GM19463 (cell line): ENCODE results near the gene HOXD9.

Experiments
- ATAC-seq: cut with Tn5 transposase; IDR thresholded peaks from one replicate; pipeline ENCODE4 v1.9.1; 2021; ENCODE audit warnings: mild to moderate bottlenecking, moderate library complexity; ENCODE audit not compliant: unreplicated experiment

HOXD9 gene

GRCh38 chr2:176122683-176123410 is at the start of gene HOXD9:
Gene HOXD9, plus strand, starts transcription at chr2:176122719. Its CDS starts 50 bp downstream, at chr2:176122769.
- no peak for ATAC-seq

- ATAC-seq = no peak
These were observed 49.3 kb upstream of the HOXD9 start for GRCh38 chr2:176072951-176073904.

GRCh38 chr2:176074919-176075425 is 47.5 kb upstream of the HOXD9 start:
- no peak for ATAC-seq

- ATAC-seq = no peak
These were observed 47.0 kb upstream of the HOXD9 start for GRCh38 chr2:176075481-176075880.

- ATAC-seq = no peak
These were observed 46.5 kb upstream of the HOXD9 start for GRCh38 chr2:176076063-176076462.

GRCh38 chr2:176076796-176077195 is 45.7 kb upstream of the HOXD9 start:
- ATAC-seq = no peak

- no peak for ATAC-seq
These were observed 43.8 kb upstream of the HOXD9 start for GRCh38 chr2:176078541-176079284.

GRCh38 chr2:176079285-176079830 is 43.2 kb upstream of the HOXD9 start:
- ATAC-seq = no peak

GRCh38 chr2:176079831-176080539 is 42.5 kb upstream of the HOXD9 start:
- no peak for ATAC-seq

- no peak for ATAC-seq
These were observed 41.8 kb upstream of the HOXD9 start for GRCh38 chr2:176080540-176081375.

- no peak for ATAC-seq
These were observed 41.1 kb upstream of the HOXD9 start for GRCh38 chr2:176081376-176081836.

- ATAC-seq = no peak
These were observed 40.5 kb upstream of the HOXD9 start for GRCh38 chr2:176081837-176082524.

GRCh38 chr2:176082525-176082823 is 40.0 kb upstream of the HOXD9 start:
- ATAC-seq = no peak

GRCh38 chr2:176082824-176083751 is 39.4 kb upstream of the HOXD9 start:
- no peak for ATAC-seq

- no peak for ATAC-seq
These were observed 38.7 kb upstream of the HOXD9 start, which contains the start of gene EVX2 for GRCh38 chr2:176083796-176084261. Gene EVX2, minus strand, starts transcription at chr2:176083962. Its CDS starts 186 bp downstream, at chr2:176083776.

- ATAC-seq = no peak
These were observed 37.9 kb upstream of the HOXD9 start for GRCh38 chr2:176084611-176085119.

- ATAC-seq = no peak
These were observed 37.3 kb upstream of the HOXD9 start for GRCh38 chr2:176085120-176085788.
